MM.1S (cell line): ENCODE data around the gene CCSER1.

ENCODE experiments used
- DNase-seq: peaks from one replicate; pipeline ENCODE4 v3.0.0-alpha.2; 2015
- H2AFZ ChIP-seq: fragments of 300-600 bp; sonication (generic); 2 replicates; pipeline ENCODE4 v1.6.0; 2016; ENCODE audit warnings: antibody characterized with exemption, low read length
- H3F3A ChIP-seq: fragments of 300-600 bp; sonication (generic); 2 replicates; pipeline ENCODE4 v1.6.1; 2016; ENCODE audit warnings: mild to moderate bottlenecking, antibody characterized with exemption, low read length, moderate library complexity, mixed read lengths; ENCODE audit not compliant: insufficient read depth
- H3K27ac ChIP-seq: fragments of 300-600 bp; sonication (generic); 2 replicates; pipeline ENCODE4 v1.5.1; 2016; ENCODE audit warnings: mild to moderate bottlenecking, low read length
- H3K27me3 ChIP-seq: fragments of 300-600 bp; sonication (generic); replicated peaks from 2 replicates; pipeline ENCODE4 v1.6.0; 2016; ENCODE audit warnings: low read length; ENCODE audit not compliant: insufficient read depth
- H3K36me3 ChIP-seq: fragments of 300-600 bp; sonication (generic); replicated peaks from 2 replicates; pipeline ENCODE4 v1.6.1; 2016; ENCODE audit warnings: mild to moderate bottlenecking, low read length, mixed read lengths; ENCODE audit not compliant: insufficient read depth
- H3K4me1 ChIP-seq: fragments of 300-600 bp; sonication (generic); 2 replicates; pipeline ENCODE4 v1.6.1; 2016; ENCODE audit warnings: low read length, mixed read lengths
- H3K4me2 ChIP-seq: fragments of 300-600 bp; sonication (generic); 2 replicates; pipeline ENCODE4 v1.6.0; 2016; ENCODE audit warnings: low read depth, low read length
- H3K4me3 ChIP-seq: fragments of 300-600 bp; sonication (generic); 2 replicates; pipeline ENCODE4 v1.5.1; 2016; ENCODE audit warnings: low read length, mixed read lengths
- H3K79me2 ChIP-seq: fragments of 300-600 bp; sonication (generic); 2 replicates; pipeline ENCODE4 v1.6.1; 2016; ENCODE audit warnings: mixed run types, low read length, mixed read lengths
- H3K9ac ChIP-seq: fragments of 300-600 bp; sonication (generic); 2 replicates; pipeline ENCODE4 v1.6.1; 2016; ENCODE audit warnings: low read length, mixed read lengths
- H3K9me2 ChIP-seq: fragments of 300-600 bp; sonication (generic); replicated peaks from 2 replicates; pipeline ENCODE4 v1.6.1; 2016; ENCODE audit warnings: mild to moderate bottlenecking, low read length, mixed read lengths; ENCODE audit not compliant: insufficient read depth
- H3K9me3 ChIP-seq: fragments of 300-600 bp; sonication (generic); replicated peaks from 2 replicates; pipeline ENCODE4 v1.6.1; 2016; ENCODE audit warnings: mild to moderate bottlenecking, low read length, mixed read lengths; ENCODE audit not compliant: insufficient read depth
- H4K20me1 ChIP-seq: fragments of 300-600 bp; sonication (generic); 2 replicates; pipeline ENCODE4 v1.6.1; 2016; ENCODE audit warnings: mild to moderate bottlenecking, low read length, moderate library complexity, mixed read lengths; ENCODE audit not compliant: insufficient read depth
- EZH2 ChIP-seq: fragments of 300-600 bp; sonication (generic); optimal IDR thresholded peaks from 2 replicates; pipeline ENCODE3; 2017; ENCODE audit warnings: low read depth, mild to moderate bottlenecking, antibody characterized with exemption, low read length, mixed read lengths
- EZH2phosphoT487 ChIP-seq: fragments of 300-600 bp; sonication (generic); IDR thresholded peaks from 2 replicates; pipeline ENCODE4 v1.6.1; 2018; ENCODE audit warnings: antibody characterized with exemption, low read length
- TF ChIP-seq, protein P1 (sequence below): fragments of 300-600 bp; sonication (generic); IDR thresholded peaks from 2 replicates; pipeline ENCODE4 v1.5.1; 2016; ENCODE audit warnings: antibody characterized with exemption, low read length, mixed read lengths

CCSER1 gene

DNA sequence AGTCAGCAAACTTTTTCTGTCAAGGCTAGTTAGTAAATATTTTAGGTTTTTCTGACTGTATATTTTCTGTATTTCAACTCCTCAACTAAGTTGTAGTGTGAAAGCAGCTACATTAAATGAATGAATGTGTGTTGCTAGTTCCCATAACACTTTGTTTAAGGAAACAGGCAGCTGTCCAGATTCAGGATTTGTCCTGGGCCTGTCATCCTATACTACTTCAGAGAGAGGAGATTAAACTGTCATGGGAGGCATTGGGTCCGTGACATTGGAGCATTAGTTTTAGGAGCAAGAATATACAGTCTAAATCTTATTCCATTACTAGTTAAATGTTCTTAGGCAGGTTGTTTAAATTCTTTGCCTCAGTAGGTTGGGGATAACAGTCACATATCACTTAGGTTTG lies 516.0 kb downstream of the CCSER1 start:
- no peaks in the 10 kb centered on the region for H3K4me1 ChIP-seq
- no peak overlapping the region for H3K27ac ChIP-seq
- no peaks in the 10 kb centered on the region for H4K20me1 ChIP-seq
- H3K27me3 ChIP-seq: no peaks in the 10 kb centered on the region
- no peak overlapping the region for H2AFZ ChIP-seq
- no peaks in the 10 kb centered on the region for H3K79me2 ChIP-seq
- H3K4me2 ChIP-seq: no peak overlapping the region
- H3K9ac ChIP-seq: no peak overlapping the region
- H3K9me3 ChIP-seq: no peaks in the 10 kb centered on the region
- H3K36me3 ChIP-seq: no peaks in the 10 kb centered on the region
- no peak for TF ChIP-seq EZH2phosphoT487
- no peak for DNase-seq
- no peaks in the 10 kb centered on the region for H3F3A ChIP-seq
- H3K4me3 ChIP-seq: no peak overlapping the region
- no peaks in the 10 kb centered on the region for H3K9me2 ChIP-seq

DNA sequence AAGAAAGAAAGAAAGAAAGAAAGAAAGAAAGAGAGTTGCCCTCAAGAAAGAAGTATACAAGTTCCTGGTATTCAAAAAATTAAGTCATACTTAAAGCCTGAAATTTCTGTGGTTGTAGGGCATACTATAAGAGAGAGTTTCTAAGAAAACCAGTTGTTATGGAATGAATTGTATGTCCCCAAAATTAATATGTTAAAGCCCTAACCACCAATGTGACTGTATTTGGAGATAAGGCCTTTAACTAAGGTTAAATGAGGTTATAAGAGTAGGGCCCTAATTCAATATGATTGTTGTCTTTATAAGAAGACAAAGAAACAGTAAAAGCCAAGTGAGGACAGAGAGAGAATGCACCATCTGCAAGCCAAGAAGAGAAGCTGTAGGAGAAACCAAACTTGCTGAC lies 521.1 kb downstream of the CCSER1 start:
- H3K9ac ChIP-seq: no peak overlapping the region
- TF ChIP-seq, protein P1, sequence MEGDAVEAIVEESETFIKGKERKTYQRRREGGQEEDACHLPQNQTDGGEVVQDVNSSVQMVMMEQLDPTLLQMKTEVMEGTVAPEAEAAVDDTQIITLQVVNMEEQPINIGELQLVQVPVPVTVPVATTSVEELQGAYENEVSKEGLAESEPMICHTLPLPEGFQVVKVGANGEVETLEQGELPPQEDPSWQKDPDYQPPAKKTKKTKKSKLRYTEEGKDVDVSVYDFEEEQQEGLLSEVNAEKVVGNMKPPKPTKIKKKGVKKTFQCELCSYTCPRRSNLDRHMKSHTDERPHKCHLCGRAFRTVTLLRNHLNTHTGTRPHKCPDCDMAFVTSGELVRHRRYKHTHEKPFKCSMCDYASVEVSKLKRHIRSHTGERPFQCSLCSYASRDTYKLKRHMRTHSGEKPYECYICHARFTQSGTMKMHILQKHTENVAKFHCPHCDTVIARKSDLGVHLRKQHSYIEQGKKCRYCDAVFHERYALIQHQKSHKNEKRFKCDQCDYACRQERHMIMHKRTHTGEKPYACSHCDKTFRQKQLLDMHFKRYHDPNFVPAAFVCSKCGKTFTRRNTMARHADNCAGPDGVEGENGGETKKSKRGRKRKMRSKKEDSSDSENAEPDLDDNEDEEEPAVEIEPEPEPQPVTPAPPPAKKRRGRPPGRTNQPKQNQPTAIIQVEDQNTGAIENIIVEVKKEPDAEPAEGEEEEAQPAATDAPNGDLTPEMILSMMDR: no peak
- no peak for TF ChIP-seq EZH2phosphoT487
- TF ChIP-seq EZH2: no peak
- DNase-seq: no peak
- no peak overlapping the region for H2AFZ ChIP-seq
- no peak overlapping the region for H3K27ac ChIP-seq
- no peaks in the 10 kb centered on the region for H3K36me3 ChIP-seq
- no peaks in the 10 kb centered on the region for H4K20me1 ChIP-seq
- no peaks in the 10 kb centered on the region for H3K27me3 ChIP-seq
- H3K9me3 ChIP-seq: no peaks in the 10 kb centered on the region
- H3K79me2 ChIP-seq: no peaks in the 10 kb centered on the region
- no peaks in the 10 kb centered on the region for H3K4me1 ChIP-seq
- H3K9me2 ChIP-seq: no peaks in the 10 kb centered on the region
- no peak overlapping the region for H3K4me2 ChIP-seq
- no peak overlapping the region for H3K4me3 ChIP-seq
- H3F3A ChIP-seq: no peaks in the 10 kb centered on the region

DNA sequence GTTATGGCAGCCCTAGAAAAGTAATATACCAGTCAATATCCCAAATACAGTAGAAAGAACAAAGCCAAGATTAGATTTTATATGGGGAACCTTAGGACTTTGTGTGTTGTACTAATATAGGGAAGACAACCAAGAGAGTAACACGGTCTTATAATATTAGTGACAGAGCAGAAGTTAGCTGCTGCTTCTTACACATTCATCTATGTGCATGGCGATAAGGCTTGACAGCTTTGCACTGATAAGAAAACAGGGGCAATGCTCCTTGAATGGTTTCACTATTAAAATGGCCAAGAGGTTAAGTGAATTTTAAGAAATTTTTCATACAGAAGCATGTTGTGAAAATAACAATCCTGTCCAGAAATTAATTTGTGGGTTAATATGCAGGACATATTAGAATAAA lies 521.6 kb downstream of the CCSER1 start:
- no peaks in the 10 kb centered on the region for H3F3A ChIP-seq
- H3K79me2 ChIP-seq: no peaks in the 10 kb centered on the region
- no peaks in the 10 kb centered on the region for H3K4me1 ChIP-seq
- H3K9ac ChIP-seq: no peak overlapping the region
- H2AFZ ChIP-seq: no peak overlapping the region
- no peaks in the 10 kb centered on the region for H3K9me3 ChIP-seq
- TF ChIP-seq EZH2 (no peak), EZH2phosphoT487 (no peak)
- TF ChIP-seq, protein P1: no peak
- H3K27me3 ChIP-seq: no peaks in the 10 kb centered on the region
- H4K20me1 ChIP-seq: no peaks in the 10 kb centered on the region
- no peak overlapping the region for H3K4me3 ChIP-seq
- no peak overlapping the region for H3K27ac ChIP-seq
- H3K4me2 ChIP-seq: no peak overlapping the region
- no peaks in the 10 kb centered on the region for H3K9me2 ChIP-seq
- no peak for DNase-seq
- no peaks in the 10 kb centered on the region for H3K36me3 ChIP-seq

DNA sequence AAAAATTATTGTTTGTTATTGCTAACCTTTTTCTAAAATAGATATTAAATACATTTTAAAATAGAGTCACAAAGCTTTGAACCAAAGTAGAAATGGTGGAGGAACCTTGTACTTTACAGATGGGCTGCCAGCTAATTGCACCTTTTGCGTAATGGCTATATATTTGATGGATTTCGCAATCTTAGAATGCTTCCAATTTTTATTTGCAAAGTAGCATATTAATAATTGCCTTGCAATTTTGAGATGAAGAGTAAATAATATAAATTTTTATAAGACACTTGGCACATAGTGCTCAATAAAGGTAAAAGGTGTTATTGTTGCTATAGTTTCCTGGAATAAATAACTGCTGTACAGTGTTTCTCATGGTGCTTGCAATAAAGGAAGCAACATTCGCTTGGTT lies 533.5 kb downstream of the CCSER1 start:
- TF ChIP-seq, protein P1: no peak
- no peak for TF ChIP-seq EZH2
- TF ChIP-seq EZH2phosphoT487: no peak
- no peaks in the 10 kb centered on the region for H3K4me1 ChIP-seq
- H3K9ac ChIP-seq: no peak overlapping the region
- no peak for DNase-seq
- H3K4me3 ChIP-seq: no peak overlapping the region
- H3K79me2 ChIP-seq: no peaks in the 10 kb centered on the region
- H3K9me2 ChIP-seq: no peaks in the 10 kb centered on the region
- H3K27me3 ChIP-seq: no peaks in the 10 kb centered on the region
- H3K4me2 ChIP-seq: no peak overlapping the region
- H3K27ac ChIP-seq: no peak overlapping the region
- H2AFZ ChIP-seq: no peak overlapping the region
- no peaks in the 10 kb centered on the region for H4K20me1 ChIP-seq
- H3K9me3 ChIP-seq: no peaks in the 10 kb centered on the region
- no peaks in the 10 kb centered on the region for H3K36me3 ChIP-seq
- H3F3A ChIP-seq: no peaks in the 10 kb centered on the region
